HepG2 (cell line): ENCODE measurements around the gene SAPCD1. TPM values are rescaled to one million over a fixed set of nuclear protein-coding genes. Genes with fewer than 3 reads are reported as not detected.

Experiments used
- ATF1 ChIP-seq: IDR thresholded peaks from 2 replicates; pipeline ENCODE4 v1.6.1; 2016; ENCODE audit warnings: mild to moderate bottlenecking, control low read depth
- GRHL1 ChIP-seq: sonication (generic); formaldehyde crosslinking; conservative IDR thresholded peaks from 2 replicates; pipeline ENCODE4 v1.8.0; 2022; ENCODE audit warnings: missing genetic modification reagents
- HDAC2 ChIP-seq: sonication (generic); formaldehyde crosslinking; IDR thresholded peaks from 2 replicates; pipeline ENCODE4 v1.4.0; 2020; ENCODE audit warnings: missing genetic modification reagents
- KDM5A ChIP-seq: fragments of 200-600 bp; sonication (generic); IDR thresholded peaks from 2 replicates; pipeline ENCODE4 v1.7.0; 2018; ENCODE audit warnings: antibody characterized with exemption, mild to moderate bottlenecking, low read length, borderline replicate concordance
- PAX8 ChIP-seq: sonication (generic); formaldehyde crosslinking; IDR thresholded peaks from 2 replicates; pipeline ENCODE4 v1.8.0; 2022; ENCODE audit warnings: mild to moderate bottlenecking, missing genetic modification reagents, borderline replicate concordance
- RARG ChIP-seq: sonication (generic); formaldehyde crosslinking; IDR thresholded peaks from 2 replicates; pipeline ENCODE4 v1.4.0; 2020; ENCODE audit warnings: low read depth, mild to moderate bottlenecking, missing genetic modification reagents
- RNF2 ChIP-seq: fragments of 450-650 bp; conservative IDR thresholded peaks from 2 replicates; pipeline ENCODE4 v1.6.1; 2016; ENCODE audit warnings: low read depth
- TCF7 ChIP-seq: sonication (generic); IDR thresholded peaks from 2 replicates; pipeline ENCODE4 v1.6.1; 2016; ENCODE audit warnings: antibody characterized with exemption, low read depth
- ZBTB7B ChIP-seq: sonication (generic); formaldehyde crosslinking; IDR thresholded peaks from 2 replicates; pipeline ENCODE4 v1.4.0; 2020; ENCODE audit warnings: missing genetic modification reagents
- ZFY ChIP-seq: sonication (generic); formaldehyde crosslinking; IDR thresholded peaks from 2 replicates; pipeline ENCODE4 v1.4.0; 2020; ENCODE audit warnings: missing genetic modification reagents
- ZNF20 ChIP-seq: sonication (generic); formaldehyde crosslinking; IDR thresholded peaks from 2 replicates; pipeline ENCODE4 v1.4.0; 2020; ENCODE audit warnings: mild to moderate bottlenecking, moderate library complexity, missing genetic modification reagents
- ZNF749 ChIP-seq: sonication (generic); formaldehyde crosslinking; IDR thresholded peaks from 2 replicates; pipeline ENCODE4 v1.8.0; 2022; ENCODE audit warnings: mild to moderate bottlenecking, missing genetic modification reagents, moderate library complexity, borderline replicate concordance
- ZNF788 ChIP-seq: sonication (generic); formaldehyde crosslinking; IDR thresholded peaks from 2 replicates; pipeline ENCODE4 v1.5.0; 2020; ENCODE audit warnings: mild to moderate bottlenecking, missing genetic modification reagents, borderline replicate concordance
- ZNF792 ChIP-seq: IDR thresholded peaks from 2 replicates; pipeline ENCODE4 v1.6.1; 2016
- polyA plus RNA-seq, 8 experiments: library from polyadenylated mRNA; depleted of rRNA in 3 of 8; stranded (reverse) in 7 of 8; unstranded in 1 of 8; fragments of >200 nt; fragmentation: Illumina TruSeq in 4 of 8; extraction: Trizol in 4 of 8; gene quantifications; 2 replicates each; pipeline versions ENCODE4 v1.2.1 to v1.2.3, GENCODE V29; 2011 to 2016; ENCODE audit warnings: low read depth in 4 of 8, missing spikeins in 1 of 8, mixed read lengths in 1 of 8; ENCODE audit not compliant: insufficient read depth in 1 of 8
- total RNA-seq, 5 experiments: library from RNA; depleted of rRNA; stranded (reverse); fragments of >200 nt; fragmentation: Illumina TruSeq; extraction: Trizol; gene quantifications; 2 replicates each; pipeline ENCODE4 v1.2.3, GENCODE V29; 2016; ENCODE audit warnings: low read depth in 1 of 5
- TF ChIP-seq, protein P1 (sequence below): sonication (generic); formaldehyde crosslinking; IDR thresholded peaks from 2 replicates; pipeline ENCODE4 v1.4.0; 2020; ENCODE audit warnings: missing genetic modification reagents, borderline replicate concordance
- TF ChIP-seq, protein P2 (sequence below): sonication (generic); formaldehyde crosslinking; IDR thresholded peaks from 2 replicates; pipeline ENCODE4 v1.5.0; 2020; ENCODE audit warnings: missing genetic modification reagents
- TF ChIP-seq, protein P3 (sequence below): sonication (generic); formaldehyde crosslinking; IDR thresholded peaks from 2 replicates; pipeline ENCODE4 v1.5.1; 2020; ENCODE audit warnings: missing genetic modification reagents, mild to moderate bottlenecking, borderline replicate concordance
- TF ChIP-seq, protein P4 (sequence below): sonication (generic); formaldehyde crosslinking; conservative IDR thresholded peaks from 2 replicates; pipeline ENCODE4 v1.4.0; 2020; ENCODE audit warnings: missing genetic modification reagents

SAPCD1 gene
- total and polyA plus RNA-seq, 2 of the 13 experiments (the other 11 are each of a cell fraction or from before 2014, with no cell fraction given), result 2.5 to 3.9 TPM

- TF ChIP-seq RARG (no peak), GRHL1 (CRISPR knock-in tag) (no peak), TCF7 (no peak), ZBTB7B (CRISPR knock-in tag) (peak; percentile 86), HDAC2 (CRISPR knock-in tag) (peak; percentile 92), ZNF749 (CRISPR knock-in tag) (peak; percentile 56; the same call in 1 of the 2 replicates), ZNF788 (peak; percentile 93; the same call in 1 of the 2 replicates), KDM5A (peak; percentile 90; the same call in 1 of the 2 replicates), ZNF20 (no peak), ATF1 (CRISPR knock-in tag) (peak; percentile 98), RNF2 (no peak), ZNF792 (CRISPR knock-in tag) (peak; percentile 93), ZFY (CRISPR knock-in tag) (peak; percentile 93), PAX8 (CRISPR knock-in tag) (peak; percentile 75; the same call in 1 of the 2 replicates)
- TF ChIP-seq, protein P1, sequence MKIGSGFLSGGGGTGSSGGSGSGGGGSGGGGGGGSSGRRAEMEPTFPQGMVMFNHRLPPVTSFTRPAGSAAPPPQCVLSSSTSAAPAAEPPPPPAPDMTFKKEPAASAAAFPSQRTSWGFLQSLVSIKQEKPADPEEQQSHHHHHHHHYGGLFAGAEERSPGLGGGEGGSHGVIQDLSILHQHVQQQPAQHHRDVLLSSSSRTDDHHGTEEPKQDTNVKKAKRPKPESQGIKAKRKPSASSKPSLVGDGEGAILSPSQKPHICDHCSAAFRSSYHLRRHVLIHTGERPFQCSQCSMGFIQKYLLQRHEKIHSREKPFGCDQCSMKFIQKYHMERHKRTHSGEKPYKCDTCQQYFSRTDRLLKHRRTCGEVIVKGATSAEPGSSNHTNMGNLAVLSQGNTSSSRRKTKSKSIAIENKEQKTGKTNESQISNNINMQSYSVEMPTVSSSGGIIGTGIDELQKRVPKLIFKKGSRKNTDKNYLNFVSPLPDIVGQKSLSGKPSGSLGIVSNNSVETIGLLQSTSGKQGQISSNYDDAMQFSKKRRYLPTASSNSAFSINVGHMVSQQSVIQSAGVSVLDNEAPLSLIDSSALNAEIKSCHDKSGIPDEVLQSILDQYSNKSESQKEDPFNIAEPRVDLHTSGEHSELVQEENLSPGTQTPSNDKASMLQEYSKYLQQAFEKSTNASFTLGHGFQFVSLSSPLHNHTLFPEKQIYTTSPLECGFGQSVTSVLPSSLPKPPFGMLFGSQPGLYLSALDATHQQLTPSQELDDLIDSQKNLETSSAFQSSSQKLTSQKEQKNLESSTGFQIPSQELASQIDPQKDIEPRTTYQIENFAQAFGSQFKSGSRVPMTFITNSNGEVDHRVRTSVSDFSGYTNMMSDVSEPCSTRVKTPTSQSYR (CRISPR knock-in tag), result peak; percentile 63; the same call in 1 of the 2 replicates
- TF ChIP-seq, protein P2, sequence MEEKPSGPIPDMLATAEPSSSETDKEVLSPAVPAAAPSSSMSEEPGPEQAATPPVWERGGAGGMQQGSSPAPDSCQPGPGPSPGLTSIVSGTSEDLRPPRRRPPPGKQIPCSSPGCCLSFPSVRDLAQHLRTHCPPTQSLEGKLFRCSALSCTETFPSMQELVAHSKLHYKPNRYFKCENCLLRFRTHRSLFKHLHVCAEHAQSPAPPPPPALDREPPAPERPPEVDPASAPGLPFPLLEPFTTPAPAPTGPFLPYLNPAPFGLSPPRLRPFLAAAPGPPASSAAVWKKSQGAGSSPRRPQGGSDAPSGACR (CRISPR knock-in tag), result peak; percentile 66; the same call in 1 of the 2 replicates
- TF ChIP-seq, protein P3, sequence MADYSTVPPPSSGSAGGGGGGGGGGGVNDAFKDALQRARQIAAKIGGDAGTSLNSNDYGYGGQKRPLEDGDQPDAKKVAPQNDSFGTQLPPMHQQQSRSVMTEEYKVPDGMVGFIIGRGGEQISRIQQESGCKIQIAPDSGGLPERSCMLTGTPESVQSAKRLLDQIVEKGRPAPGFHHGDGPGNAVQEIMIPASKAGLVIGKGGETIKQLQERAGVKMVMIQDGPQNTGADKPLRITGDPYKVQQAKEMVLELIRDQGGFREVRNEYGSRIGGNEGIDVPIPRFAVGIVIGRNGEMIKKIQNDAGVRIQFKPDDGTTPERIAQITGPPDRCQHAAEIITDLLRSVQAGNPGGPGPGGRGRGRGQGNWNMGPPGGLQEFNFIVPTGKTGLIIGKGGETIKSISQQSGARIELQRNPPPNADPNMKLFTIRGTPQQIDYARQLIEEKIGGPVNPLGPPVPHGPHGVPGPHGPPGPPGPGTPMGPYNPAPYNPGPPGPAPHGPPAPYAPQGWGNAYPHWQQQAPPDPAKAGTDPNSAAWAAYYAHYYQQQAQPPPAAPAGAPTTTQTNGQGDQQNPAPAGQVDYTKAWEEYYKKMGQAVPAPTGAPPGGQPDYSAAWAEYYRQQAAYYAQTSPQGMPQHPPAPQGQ (CRISPR knock-in tag), result peak; percentile 67; the same call in 1 of the 2 replicates
- TF ChIP-seq, protein P4, sequence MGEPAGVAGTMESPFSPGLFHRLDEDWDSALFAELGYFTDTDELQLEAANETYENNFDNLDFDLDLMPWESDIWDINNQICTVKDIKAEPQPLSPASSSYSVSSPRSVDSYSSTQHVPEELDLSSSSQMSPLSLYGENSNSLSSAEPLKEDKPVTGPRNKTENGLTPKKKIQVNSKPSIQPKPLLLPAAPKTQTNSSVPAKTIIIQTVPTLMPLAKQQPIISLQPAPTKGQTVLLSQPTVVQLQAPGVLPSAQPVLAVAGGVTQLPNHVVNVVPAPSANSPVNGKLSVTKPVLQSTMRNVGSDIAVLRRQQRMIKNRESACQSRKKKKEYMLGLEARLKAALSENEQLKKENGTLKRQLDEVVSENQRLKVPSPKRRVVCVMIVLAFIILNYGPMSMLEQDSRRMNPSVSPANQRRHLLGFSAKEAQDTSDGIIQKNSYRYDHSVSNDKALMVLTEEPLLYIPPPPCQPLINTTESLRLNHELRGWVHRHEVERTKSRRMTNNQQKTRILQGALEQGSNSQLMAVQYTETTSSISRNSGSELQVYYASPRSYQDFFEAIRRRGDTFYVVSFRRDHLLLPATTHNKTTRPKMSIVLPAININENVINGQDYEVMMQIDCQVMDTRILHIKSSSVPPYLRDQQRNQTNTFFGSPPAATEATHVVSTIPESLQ, result peak; percentile 80; the same call in 1 of the 2 replicates
Measured at GRCh38 chr6:31806470-31807272, 44.2 kb downstream of the SAPCD1 start, which contains the start of gene LSM2 (continued).
